Adrenal gland (tissue), 5 donors: ENCODE results near the gene RNF227.

ENCODE experiments used
- POLR2A ChIP-seq, 2 donors: fragments of 450-650 bp; IDR thresholded peaks; one replicate each; pipeline ENCODE4 v1.6.1; 2017; ENCODE audit warnings: antibody characterized with exemption in 2 of 2, mild to moderate bottlenecking in 2 of 2, moderate library complexity in 1 of 2
- TF ChIP-seq, protein P1 (sequence below), 6 experiments: fragments of 450-650 bp in 4 of 6; fragments of 200-600 bp in 2 of 6; sonication (generic) in 1 of 6; IDR thresholded peaks; 1 replicate in 5 of 6; 2 replicates in 1 of 6; pipeline versions ENCODE4 v1.5.1 to v1.8.0; 2016 to 2021; ENCODE audit warnings: antibody characterized with exemption in 6 of 6, mild to moderate bottlenecking in 2 of 6, moderate library complexity in 1 of 6
- donor health status: DM: no; HTN: no; CAD: no.

DNA sequence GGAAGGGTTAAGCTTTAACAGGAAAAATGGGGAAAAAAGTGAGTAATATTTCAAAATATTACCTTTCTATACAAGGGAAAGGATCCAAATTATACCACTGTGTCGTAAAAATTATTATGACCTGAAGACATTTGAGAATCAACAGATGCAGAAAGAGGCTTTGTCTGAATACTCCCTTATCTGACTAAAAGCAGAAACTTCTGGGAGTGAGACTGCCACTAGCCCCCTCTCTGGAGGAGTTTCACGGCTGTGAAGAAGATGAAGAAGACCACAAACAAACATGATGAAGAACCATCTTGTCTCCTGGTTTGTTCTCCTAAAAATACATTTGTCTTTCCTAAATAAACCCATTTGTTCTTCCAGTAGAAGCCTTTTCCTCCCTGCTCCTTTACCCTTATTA is 45.3 kb upstream of the RNF227 start:
- TF ChIP-seq, protein P1, sequence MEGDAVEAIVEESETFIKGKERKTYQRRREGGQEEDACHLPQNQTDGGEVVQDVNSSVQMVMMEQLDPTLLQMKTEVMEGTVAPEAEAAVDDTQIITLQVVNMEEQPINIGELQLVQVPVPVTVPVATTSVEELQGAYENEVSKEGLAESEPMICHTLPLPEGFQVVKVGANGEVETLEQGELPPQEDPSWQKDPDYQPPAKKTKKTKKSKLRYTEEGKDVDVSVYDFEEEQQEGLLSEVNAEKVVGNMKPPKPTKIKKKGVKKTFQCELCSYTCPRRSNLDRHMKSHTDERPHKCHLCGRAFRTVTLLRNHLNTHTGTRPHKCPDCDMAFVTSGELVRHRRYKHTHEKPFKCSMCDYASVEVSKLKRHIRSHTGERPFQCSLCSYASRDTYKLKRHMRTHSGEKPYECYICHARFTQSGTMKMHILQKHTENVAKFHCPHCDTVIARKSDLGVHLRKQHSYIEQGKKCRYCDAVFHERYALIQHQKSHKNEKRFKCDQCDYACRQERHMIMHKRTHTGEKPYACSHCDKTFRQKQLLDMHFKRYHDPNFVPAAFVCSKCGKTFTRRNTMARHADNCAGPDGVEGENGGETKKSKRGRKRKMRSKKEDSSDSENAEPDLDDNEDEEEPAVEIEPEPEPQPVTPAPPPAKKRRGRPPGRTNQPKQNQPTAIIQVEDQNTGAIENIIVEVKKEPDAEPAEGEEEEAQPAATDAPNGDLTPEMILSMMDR (IDR thresholded peaks at IDR 0.05), result no peak
- no peak for TF ChIP-seq POLR2A (IDR thresholded peaks at IDR 0.05)
